ENCODE results near the gene MACROD1.

The MACROD1 gene

DNA sequence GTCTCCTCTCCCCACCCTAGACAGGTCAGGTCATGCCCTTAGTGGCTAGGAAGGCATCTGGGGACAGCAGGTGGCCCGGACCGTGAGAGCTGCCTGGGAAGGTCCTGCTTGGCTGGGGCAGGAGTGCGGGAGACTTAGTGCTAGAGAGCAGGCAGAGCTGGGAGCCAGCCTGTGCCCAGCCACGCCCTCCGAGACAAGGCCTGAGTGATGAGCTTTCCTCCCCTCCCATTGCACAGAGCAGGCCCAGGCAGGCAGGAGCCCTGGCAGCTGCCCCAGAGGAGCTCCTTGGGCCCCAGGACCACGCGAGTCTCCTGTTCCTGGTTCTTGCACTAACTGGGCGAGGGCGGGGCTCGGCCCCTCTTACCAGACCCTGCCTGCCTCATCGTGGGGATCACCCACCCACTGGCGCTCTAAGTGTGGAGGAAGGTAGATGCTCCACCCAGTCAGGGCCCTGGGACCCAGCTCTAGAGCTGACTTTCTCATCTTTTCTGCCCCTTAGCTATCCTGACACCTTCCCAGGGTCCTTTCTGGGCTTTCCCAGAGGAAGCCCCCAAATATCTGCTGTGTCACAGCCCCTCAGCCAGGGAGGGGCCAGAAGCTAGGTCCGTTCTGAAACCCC is 44.9 kb downstream of the MACROD1 start:
- Mint-ChIP-seq H3K27me3 (no peaks in the 10 kb centered on the region), H3K9me3 (ENCODE audit: low read depth) (no peaks in the 10 kb centered on the region), H3K27ac (no peak overlapping the region), H3K4me3 (no peak overlapping the region), H3K4me1 (ENCODE audit: low read depth) (peaks cover 2% of the 10 kb centered on the region), H3K36me3 (no peaks in the 10 kb centered on the region)

DNA sequence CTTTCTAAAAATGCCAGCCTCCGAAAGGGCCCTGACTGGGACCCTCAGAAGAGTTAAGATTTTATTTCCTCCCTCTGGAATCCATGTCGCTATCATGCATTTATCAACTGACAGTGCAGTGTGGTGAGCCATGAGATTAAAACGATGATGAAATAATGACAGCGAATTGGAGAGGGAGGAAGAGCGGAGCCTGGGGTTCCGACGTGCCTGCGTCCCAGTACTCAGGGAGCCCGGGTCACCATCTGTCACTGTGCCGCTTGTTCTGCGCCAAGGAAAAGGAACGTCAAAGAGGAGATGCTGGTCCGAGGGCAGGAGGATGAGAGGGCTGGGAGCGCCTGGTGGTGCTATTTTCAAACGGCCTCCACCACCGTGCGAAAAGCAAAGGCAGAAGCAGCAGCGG is 46.2 kb downstream of the MACROD1 start:
- no peaks in the 10 kb centered on the region for H3K4me1 Mint-ChIP-seq (ENCODE audit: low read depth)
- no peaks in the 10 kb centered on the region for H3K27me3 Mint-ChIP-seq
- no peak overlapping the region for H3K27ac Mint-ChIP-seq

DNA sequence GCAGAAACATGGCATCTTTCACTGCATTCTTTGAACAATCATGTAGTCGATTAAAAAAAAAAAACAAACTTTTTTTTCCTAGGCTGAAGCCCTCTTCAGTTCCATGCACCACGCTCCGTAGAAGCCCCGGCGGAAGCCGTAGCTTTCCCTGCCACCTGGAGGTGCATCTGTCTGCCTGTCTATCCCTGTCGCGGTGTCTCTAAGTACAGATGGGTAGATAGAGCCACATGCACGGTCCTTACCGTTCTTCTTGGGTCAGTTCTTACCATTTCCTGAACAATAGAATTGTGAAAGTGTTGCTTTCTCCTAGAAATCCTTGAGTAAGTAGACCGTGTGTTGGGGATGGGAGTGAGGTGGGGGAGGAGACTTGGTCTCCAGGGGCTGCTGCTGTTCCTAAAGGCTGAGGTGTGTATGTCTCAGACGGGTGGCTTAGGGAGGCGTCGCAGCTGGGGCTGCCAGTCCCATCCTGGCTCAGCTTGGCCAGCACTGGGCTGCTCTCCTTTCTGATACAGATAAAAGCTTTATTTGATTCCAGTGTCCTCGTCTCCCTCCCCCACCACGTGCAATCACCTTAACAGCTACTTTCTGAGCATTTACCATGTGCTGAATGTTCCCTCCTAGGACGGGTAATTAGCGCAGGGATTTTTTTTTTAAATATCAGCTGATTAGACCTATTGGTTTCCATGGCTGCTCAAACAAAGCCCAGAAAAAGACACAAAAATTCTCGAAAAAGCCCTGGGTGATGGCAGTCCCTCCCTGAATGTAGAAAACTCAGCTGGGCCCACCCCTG is 46.8 kb downstream of the MACROD1 start:
- no peaks in the 10 kb centered on the region for H3K27me3 Mint-ChIP-seq
- no peak overlapping the region for H3K4me3 Mint-ChIP-seq
- no peaks in the 10 kb centered on the region for H3K9me3 Mint-ChIP-seq (ENCODE audit: low read depth)

More for the DNA sequence above, 46.2 kb downstream of the MACROD1 start:
- Mint-ChIP-seq H3K36me3 (no peaks in the 10 kb centered on the region), H3K4me3 (no peak overlapping the region), H3K9me3 (ENCODE audit: low read depth) (no peaks in the 10 kb centered on the region)

DNA sequence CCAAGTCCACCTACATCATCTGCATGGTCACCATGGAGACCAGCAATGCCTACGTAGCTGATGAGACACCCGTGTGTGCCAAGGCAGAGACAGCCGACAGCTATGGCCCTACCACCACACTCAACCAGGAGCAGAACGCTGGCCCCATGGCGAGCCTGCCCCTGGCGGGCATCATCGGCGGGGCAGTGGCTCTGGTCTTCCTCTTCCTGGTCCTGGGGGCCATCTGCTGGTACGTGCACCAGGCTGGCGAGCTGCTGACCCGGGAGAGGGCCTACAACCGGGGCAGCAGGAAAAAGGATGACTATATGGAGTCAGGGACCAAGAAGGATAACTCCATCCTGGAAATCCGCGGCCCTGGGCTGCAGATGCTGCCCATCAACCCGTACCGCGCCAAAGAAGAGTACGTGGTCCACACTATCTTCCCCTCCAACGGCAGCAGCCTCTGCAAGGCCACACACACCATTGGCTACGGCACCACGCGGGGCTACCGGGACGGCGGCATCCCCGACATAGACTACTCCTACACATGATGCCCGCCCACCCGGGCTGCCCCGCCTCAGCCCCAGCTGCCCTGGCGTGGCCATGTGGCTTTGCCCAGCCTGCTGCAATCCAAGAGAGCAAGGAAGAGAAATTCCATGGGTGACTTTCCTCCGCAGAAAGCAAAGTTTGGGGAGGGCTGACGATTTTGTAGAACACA is 48.0 kb downstream of the MACROD1 start:
- Mint-ChIP-seq H3K27me3 (no peaks in the 10 kb centered on the region), H3K4me3 (no peak overlapping the region), H3K9me3 (ENCODE audit: low read depth) (no peaks in the 10 kb centered on the region), H3K4me1 (ENCODE audit: low read depth) (no peaks in the 10 kb centered on the region), H3K36me3 (no peaks in the 10 kb centered on the region), H3K27ac (no peak overlapping the region)

More for the DNA sequence above, 46.8 kb downstream of the MACROD1 start:
- Mint-ChIP-seq H3K36me3 (no peaks in the 10 kb centered on the region), H3K4me1 (ENCODE audit: low read depth) (no peaks in the 10 kb centered on the region), H3K27ac (no peak overlapping the region)

DNA sequence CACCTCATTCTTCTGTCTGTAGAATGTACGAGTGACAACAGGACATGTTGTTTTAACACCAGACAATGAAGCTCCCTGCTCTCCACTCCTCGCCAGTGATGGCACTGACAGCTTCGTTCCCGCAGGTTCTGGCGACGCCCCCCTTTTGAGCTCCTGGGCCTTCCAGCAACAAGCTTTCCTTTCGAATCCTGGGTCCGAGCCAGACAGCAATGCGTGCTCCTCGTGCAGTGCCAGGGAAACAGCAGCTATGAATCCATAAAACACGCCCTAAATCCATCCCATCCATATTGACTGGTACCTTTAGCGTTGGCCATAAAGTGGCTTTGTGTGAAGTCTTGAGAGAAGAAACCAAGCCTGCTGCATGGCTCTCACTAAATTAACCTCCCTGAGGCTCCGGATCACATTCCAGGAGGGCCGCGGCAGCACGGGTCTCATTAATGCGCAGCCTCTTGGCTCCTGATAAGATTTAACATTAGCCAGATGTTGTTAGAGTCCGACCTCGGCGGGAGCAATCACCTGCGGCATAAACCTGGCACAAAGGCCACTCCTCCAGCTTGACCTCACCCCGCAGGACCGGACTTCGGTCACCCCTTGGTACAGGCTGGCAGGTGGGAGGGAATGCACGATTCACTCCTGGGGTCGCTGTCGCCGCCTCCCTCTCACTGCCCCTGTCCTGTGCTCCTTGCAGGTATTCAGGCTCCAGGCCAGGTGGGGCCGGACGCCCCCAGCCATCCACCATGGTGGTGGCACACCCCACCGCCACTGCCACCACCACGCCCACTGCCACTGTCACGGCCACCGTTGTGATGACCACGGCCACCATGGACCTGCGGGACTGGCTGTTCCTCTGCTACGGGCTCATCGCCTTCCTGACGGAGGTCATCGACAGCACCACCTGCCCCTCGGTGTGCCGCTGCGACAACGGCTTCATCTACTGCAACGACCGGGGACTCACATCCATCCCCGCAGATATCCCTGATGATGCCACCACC is 50.1 kb downstream of the MACROD1 start:
- Mint-ChIP-seq H3K4me3 (no peak overlapping the region), H3K4me1 (ENCODE audit: low read depth) (no peaks in the 10 kb centered on the region), H3K27me3 (no peaks in the 10 kb centered on the region), H3K36me3 (no peaks in the 10 kb centered on the region), H3K27ac (no peak overlapping the region), H3K9me3 (ENCODE audit: low read depth) (no peaks in the 10 kb centered on the region)

DNA sequence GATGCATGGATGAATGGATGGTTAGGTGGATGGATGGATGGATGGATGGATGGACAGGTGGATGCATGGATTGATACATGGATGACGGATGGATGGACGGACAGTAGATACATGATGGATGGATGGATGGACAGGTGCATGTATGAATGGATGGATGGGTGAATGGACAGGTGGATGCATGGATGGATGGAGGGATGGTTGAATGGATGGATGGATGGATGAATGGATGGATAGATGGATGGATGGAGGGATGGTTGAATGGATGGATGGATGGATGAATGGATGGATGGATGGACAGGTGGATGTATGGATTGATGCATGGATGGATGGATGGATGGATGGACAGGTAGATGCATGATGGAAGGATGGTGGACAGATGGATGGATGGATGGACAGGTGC is 51.7 kb downstream of the MACROD1 start:
- Mint-ChIP-seq H3K4me1 (ENCODE audit: low read depth) (no peaks in the 10 kb centered on the region), H3K4me3 (no peak overlapping the region), H3K27ac (no peak overlapping the region), H3K9me3 (ENCODE audit: low read depth) (no peaks in the 10 kb centered on the region), H3K27me3 (no peaks in the 10 kb centered on the region), H3K36me3 (no peaks in the 10 kb centered on the region)

DNA sequence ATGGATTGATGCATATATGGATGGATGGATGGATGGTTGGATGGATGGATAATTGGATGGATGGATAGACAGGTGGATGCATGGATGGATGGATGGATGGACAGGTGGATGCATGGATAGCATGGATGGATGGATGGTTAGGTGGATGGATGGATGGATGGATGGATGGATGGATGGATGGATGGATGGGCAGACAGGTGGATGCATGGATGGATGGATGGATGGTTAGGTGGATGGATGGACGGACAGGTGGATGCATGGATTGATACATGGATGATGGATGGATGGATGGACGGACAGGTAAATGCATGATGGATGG is 52.5 kb downstream of the MACROD1 start:
- H3K4me1 Mint-ChIP-seq (ENCODE audit: low read depth), result no peaks in the 10 kb centered on the region
- H3K9me3 Mint-ChIP-seq (ENCODE audit: low read depth), result no peaks in the 10 kb centered on the region
- H3K36me3 Mint-ChIP-seq, result no peaks in the 10 kb centered on the region
- H3K4me3 Mint-ChIP-seq, result no peak overlapping the region
- H3K27ac Mint-ChIP-seq, result no peak overlapping the region
- H3K27me3 Mint-ChIP-seq, result no peaks in the 10 kb centered on the region

DNA sequence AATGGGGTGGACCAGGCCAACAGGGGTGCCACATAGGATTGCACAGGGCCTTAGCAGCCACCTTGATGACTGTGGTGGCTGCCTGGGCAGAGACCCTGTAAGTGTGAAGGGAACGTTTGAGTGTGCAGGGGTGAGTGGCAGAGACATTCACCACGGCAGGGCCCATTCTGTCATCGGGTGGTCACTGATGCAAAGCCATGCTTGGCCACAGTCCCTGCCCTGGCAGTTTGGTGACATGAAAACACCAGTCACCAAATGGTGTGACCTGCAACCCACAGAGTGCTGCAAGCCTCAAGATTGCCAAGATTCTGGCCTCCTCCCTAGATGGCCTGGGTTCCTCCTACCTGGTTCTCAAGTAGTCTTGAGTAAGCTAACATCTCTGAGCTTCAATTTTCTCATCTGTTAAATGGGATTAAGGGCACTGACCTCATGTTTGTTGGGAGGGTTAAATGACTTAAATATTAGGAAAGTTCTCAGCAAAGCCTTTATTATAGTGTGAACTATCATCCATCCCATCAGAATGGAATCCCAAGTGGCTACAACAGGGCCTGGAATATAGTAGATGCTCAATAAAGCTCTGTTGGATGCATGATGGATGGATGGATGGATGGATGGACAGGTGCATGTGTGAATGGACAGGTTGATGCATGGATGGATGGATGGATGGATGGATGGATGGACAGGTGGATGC is 53.0 kb downstream of the MACROD1 start:
- no peak overlapping the region for H3K4me3 Mint-ChIP-seq
- no peaks in the 10 kb centered on the region for H3K4me1 Mint-ChIP-seq (ENCODE audit: low read depth)
- H3K27ac Mint-ChIP-seq, result no peak overlapping the region
- no peaks in the 10 kb centered on the region for H3K36me3 Mint-ChIP-seq
- H3K9me3 Mint-ChIP-seq (ENCODE audit: low read depth), result no peaks in the 10 kb centered on the region
- no peaks in the 10 kb centered on the region for H3K27me3 Mint-ChIP-seq

DNA sequence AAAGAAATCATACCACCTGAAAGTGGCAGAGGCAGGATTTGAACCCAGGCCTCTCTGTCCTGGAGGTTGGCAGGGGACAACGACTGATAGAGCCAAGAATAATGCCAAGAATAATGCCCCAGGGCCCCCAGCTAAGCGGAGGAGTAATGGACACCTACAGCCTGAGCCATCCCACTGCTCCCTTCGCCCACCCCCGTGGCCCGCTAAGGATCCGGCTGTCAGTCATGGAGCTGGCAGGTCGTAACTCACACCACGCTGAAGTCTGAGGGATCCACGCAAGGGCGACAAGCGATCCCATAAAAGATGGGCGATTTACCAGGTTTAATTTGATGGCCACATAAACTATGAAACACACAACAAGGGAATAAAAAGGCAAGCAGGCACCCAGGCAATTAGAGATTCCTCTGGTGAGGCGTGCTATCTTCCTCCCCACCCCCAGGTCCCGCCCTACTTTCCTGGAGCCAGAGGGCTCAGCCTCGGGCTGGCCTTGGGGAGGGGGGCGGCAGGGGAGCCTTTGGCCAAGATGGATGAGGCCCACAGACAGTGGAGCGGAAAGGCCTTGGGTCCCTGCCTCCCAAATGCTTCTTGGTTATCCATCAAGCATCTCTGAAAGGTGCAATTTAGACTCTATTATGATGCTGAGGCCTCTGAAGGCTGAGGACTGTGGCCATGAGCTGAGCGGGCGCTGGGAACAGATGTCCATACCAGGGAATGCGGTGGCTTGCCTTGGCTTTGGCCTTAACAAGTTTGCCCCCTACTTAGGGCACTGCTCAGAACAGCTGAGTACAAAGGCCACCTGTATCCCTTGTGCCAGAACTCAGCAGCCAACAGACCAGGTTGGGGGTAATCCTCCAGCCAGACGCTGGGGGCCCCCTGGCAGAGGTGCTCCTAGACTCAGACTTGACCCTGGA is 55.2 kb downstream of the MACROD1 start:
- Mint-ChIP-seq H3K27ac (no peak overlapping the region), H3K36me3 (no peaks in the 10 kb centered on the region), H3K4me1 (ENCODE audit: low read depth) (no peaks in the 10 kb centered on the region), H3K4me3 (no peak overlapping the region), H3K27me3 (no peaks in the 10 kb centered on the region), H3K9me3 (ENCODE audit: low read depth) (no peaks in the 10 kb centered on the region)

DNA sequence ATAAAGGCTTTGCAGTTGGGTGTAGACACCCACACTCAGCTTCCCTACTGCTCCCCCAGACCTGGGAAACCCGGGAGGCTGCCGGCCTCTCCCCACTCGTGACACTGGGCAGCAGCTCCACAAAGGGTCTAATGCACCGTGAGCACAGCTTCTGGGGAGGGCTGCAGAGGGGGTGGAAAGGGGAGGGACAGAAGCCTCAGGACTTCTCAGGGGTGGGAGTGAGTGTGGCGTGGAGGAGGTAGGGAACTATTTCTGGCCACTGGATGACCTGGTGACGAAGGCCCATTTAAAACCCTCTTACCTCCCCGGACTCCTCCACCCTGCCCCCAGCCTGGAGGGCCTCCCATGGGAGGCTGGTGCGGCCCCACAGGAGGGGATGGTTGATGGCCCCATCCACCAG is 56.6 kb downstream of the MACROD1 start:
- no peaks in the 10 kb centered on the region for H3K9me3 Mint-ChIP-seq (ENCODE audit: low read depth)
- H3K36me3 Mint-ChIP-seq, result no peaks in the 10 kb centered on the region
- no peaks in the 10 kb centered on the region for H3K4me1 Mint-ChIP-seq (ENCODE audit: low read depth)
- H3K27me3 Mint-ChIP-seq, result no peaks in the 10 kb centered on the region
- H3K4me3 Mint-ChIP-seq, result no peak overlapping the region
- no peak overlapping the region for H3K27ac Mint-ChIP-seq

DNA sequence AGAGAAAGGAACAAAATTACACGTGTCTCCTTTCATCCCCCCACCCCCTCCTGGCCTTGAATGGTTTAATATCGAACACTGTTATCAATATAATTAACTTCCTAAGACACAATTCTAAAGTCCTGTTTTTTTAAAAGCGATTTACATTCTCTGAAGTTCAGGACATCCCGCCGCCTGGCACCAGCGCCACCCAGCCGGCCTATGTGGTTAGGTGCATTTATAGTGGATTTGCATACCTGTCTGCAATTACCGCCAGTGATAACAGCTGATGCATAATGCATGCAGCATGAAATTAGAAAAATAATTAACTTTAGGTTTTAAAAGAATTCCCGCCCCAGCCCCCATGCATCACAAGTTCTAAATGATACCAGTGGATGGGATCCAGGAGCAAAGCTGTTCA is 58.6 kb downstream of the MACROD1 start:
- Mint-ChIP-seq H3K36me3 (no peaks in the 10 kb centered on the region), H3K4me1 (ENCODE audit: low read depth) (no peaks in the 10 kb centered on the region), H3K9me3 (ENCODE audit: low read depth) (no peaks in the 10 kb centered on the region), H3K27me3 (no peaks in the 10 kb centered on the region), H3K4me3 (no peak overlapping the region), H3K27ac (no peak overlapping the region)

DNA sequence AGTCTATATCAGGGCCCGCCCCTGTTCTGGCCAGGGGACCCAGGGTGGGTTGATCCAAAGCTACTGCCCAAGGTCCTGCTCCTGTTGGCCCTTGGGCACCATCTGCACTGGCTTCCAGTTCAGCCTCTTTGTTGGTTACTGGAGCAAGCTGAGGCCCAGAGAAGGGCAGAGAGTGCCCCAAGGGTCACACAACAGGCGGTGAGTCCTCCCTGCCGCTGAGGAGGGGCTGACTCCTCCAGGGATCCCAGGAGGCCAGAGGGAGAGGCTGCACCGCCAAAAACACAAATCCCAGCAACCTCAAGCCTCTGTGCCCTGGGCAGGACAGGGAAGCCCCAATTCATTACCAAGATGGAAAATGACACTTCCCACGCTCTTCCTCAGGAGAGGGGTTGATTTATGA is 61.3 kb downstream of the MACROD1 start:
- no peak overlapping the region for H3K4me3 Mint-ChIP-seq
- H3K9me3 Mint-ChIP-seq (ENCODE audit: low read depth), result no peaks in the 10 kb centered on the region
- H3K36me3 Mint-ChIP-seq, result no peaks in the 10 kb centered on the region
- H3K27ac Mint-ChIP-seq, result no peak overlapping the region
- H3K4me1 Mint-ChIP-seq (ENCODE audit: low read depth), result no peaks in the 10 kb centered on the region
- no peaks in the 10 kb centered on the region for H3K27me3 Mint-ChIP-seq

DNA sequence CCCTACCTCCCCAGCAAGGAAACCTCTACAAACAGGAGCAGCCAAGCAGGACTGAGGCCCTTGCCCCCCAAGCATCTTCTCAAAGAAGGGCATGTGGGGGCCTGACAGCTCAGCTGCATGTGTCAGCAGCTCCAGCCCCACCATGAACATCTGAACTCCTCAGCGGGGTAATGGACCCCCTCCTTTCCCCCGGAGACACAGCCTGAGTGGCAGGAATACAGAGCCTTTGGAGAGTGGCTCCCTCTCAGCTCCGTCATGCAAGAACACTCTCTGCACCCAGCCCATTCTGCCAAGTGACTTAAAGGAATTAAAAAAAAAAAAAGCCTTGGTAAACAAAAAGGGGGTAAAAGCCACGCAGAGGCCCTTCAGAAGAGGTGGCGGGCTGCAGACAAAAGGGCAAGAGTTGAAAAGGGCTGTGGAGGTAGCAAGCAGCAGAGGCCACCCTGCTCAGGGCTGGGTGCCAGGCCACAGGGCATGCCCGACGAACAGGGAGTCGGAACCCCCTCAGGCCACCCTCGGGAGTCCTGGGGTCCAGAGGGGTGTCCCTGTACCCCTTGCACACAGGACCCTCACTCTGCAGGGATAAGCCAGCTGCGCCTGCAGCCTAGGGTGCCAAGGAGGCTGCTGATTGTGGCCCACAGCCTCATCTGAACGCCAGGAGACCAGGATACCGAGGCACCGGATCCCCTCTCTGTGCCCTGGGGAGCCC is 62.5 kb downstream of the MACROD1 start:
- H3K27me3 Mint-ChIP-seq, result no peaks in the 10 kb centered on the region
- H3K27ac Mint-ChIP-seq, result no peak overlapping the region
- no peaks in the 10 kb centered on the region for H3K9me3 Mint-ChIP-seq (ENCODE audit: low read depth)
- no peaks in the 10 kb centered on the region for H3K4me1 Mint-ChIP-seq (ENCODE audit: low read depth)
- H3K4me3 Mint-ChIP-seq, result no peak overlapping the region
- no peaks in the 10 kb centered on the region for H3K36me3 Mint-ChIP-seq

All from activated naive CD8-positive, alpha-beta T cell (primary cell).